ENCODE results near the gene TANGO2. TPM values are rescaled to one million over a fixed set of nuclear protein-coding genes. Genes with fewer than 3 reads are reported as not detected.

The TANGO2 gene
- total and polyA plus RNA-seq, 2 of the 8 experiments (the other 6 are each of a cell fraction or from before 2014, with no cell fraction given) = 10.1 to 18.4 TPM

GRCh38 chr22:19976671-19977070, 44.2 kb upstream of the TANGO2 start:
- Histone ChIP-seq H4K20me1 (replicated peaks in 1 of 2; ENCODE audit: control insufficient read depth in 1 of 2, insufficient read depth in 2 of 2, low read length in 2 of 2) (peaks cover 8 to 21% of the 10 kb centered on the region in 2 experiments), H3K9ac (replicated peaks in 1 of 4; ENCODE audit: extremely low read depth in 1 of 4, low read depth in 3 of 4, low read length in 3 of 4) (no peak overlapping the region), H2AFZ (ENCODE audit: low read length) (no peak overlapping the region), H2BK120ac (replicated peaks; ENCODE audit: low read depth, low read length) (no peak overlapping the region), H3K4me1 (replicated peaks in 1 of 4; ENCODE audit: control insufficient read depth in 3 of 4, insufficient read depth in 4 of 4, low read length in 3 of 4) (peaks cover 3 to 15% (median 13%) of the 10 kb centered on the region in 4 experiments; a peak in 6 of 7 replicates), H3K23ac (ENCODE audit: insufficient read length) (no peak overlapping the region), H4K91ac (replicated peaks; ENCODE audit: insufficient read length, low read length) (no peak overlapping the region), H4K8ac (ENCODE audit: extremely low read depth, insufficient read depth, low read length) (no peak overlapping the region; the same call in 1 of the 2 replicates), H3K9me3 (ENCODE audit: insufficient read depth in 2 of 2, low read depth in 1 of 2, low read length in 1 of 2) (no peaks in the 10 kb centered on the region), H3K79me2 (ENCODE audit: control insufficient read depth in 1 of 2, insufficient read depth in 2 of 2, low read length in 2 of 2) (no peaks in the 10 kb centered on the region), H4K5ac (ENCODE audit: insufficient read length, low read depth, low read length) (no peak overlapping the region), H3K27me3 (replicated peaks in 1 of 4; ENCODE audit: control insufficient read depth in 3 of 4, extremely low read depth in 1 of 4, insufficient read depth in 3 of 4, low read length in 3 of 4) (no peaks in the 10 kb centered on the region), H3K18ac (ENCODE audit: extremely low read depth, low read length) (no peak overlapping the region), H2BK15ac (ENCODE audit: low read length) (no peak overlapping the region; the same call in 1 of the 2 replicates), H2BK5ac (ENCODE audit: low read depth, low read length) (no peak overlapping the region), H3K4ac (replicated peaks; ENCODE audit: insufficient read length, low read depth, low read length) (no peak overlapping the region), H2AK5ac (ENCODE audit: low read depth, low read length) (no peak overlapping the region), H3K79me1 (ENCODE audit: low read depth, low read length) (no peaks in the 10 kb centered on the region), H3K23me2 (ENCODE audit: low read depth, low read length) (no peaks in the 10 kb centered on the region; the same call in 1 of the 2 replicates), H3K56ac (replicated peaks; ENCODE audit: insufficient read length, low read depth, low read length) (no peak overlapping the region), H3K36me3 (ENCODE audit: control insufficient read depth in 2 of 4, insufficient read depth in 4 of 4, low read length in 3 of 4) (peaks cover 7 to 50% (median 19%) of the 10 kb centered on the region in 4 experiments; a peak in 7 of 8 replicates), H3K4me2 (ENCODE audit: insufficient read depth in 1 of 2, low read depth in 2 of 2, low read length in 2 of 2) (no peak overlapping the region), H2BK12ac (ENCODE audit: low read depth, low read length) (no peak overlapping the region), H2BK20ac (ENCODE audit: low read length) (no peak overlapping the region), H3K14ac (ENCODE audit: insufficient read length) (no peak overlapping the region), H3K4me3 (ENCODE audit: extremely low read depth in 1 of 4, insufficient read depth in 2 of 4, low read depth in 3 of 4, low read length in 4 of 4) (no peak overlapping the region), H3K27ac (ENCODE audit: low read depth, low read length) (peak overlapping the region; percentile 48; the same call in 1 of the 2 replicates)
- FAIRE-seq (no peak), DNase-seq (ENCODE audit: low read depth in 1 of 2, low spot score in 2 of 2) (no peak)
- ChIA-PET CTCF (ENCODE audit: partially characterized antibody) (interaction anchor here (0.7 to 2.2 kb wide), 4 partner anchors 10 to 51 kb away, joined by 3 to 6 read pairs (median 4); no protein-coding TSS in a partner anchor), POLR2A (ENCODE audit: partially characterized antibody) (interaction anchor here (1.5 kb wide), 1 partner anchor 10 kb away, joined by 5 read pairs; no protein-coding TSS in a partner anchor)
- WGBS, 2 experiments (ENCODE audit: extremely low coverage in 1 of 2, insufficient coverage in 1 of 2, insufficient read length in 1 of 2, insufficient replicate concordance in 2 of 2, low coverage in 1 of 2, low lambda C conversion rate in 2 of 2, missing lambda C conversion rate in 1 of 2) = 88% methylated on average over 1 of the region's 3 CpGs; no CpG with 5 or more reads in 1 of the 2 experiments
- TF ChIP-seq HDAC2 (IDR thresholded peaks at IDR 0.05; ENCODE audit: borderline replicate concordance in 1 of 2, low read depth in 2 of 2, low read length in 2 of 2) (no peak), EGR1 (IDR thresholded peaks at IDR 0.05; ENCODE audit: borderline replicate concordance, low read depth, low read length) (no peak), CBX8 (IDR thresholded peaks at IDR 0.05; ENCODE audit: borderline replicate concordance, low read depth, low read length) (no peak), CTBP2 (IDR thresholded peaks at IDR 0.05; ENCODE audit: borderline replicate concordance, insufficient read depth, insufficient read length, low read length) (no peak), SIRT6 (IDR thresholded peaks at IDR 0.05; ENCODE audit: low read length) (no peak), SIX5 (IDR thresholded peaks at IDR 0.05; ENCODE audit: low read depth, low read length) (no peak), EZH2 (IDR thresholded peaks at IDR 0.05; ENCODE audit: low read depth, low read length, severe bottlenecking) (no peak), KDM4A (IDR thresholded peaks at IDR 0.05; ENCODE audit: low read depth, low read length, severe bottlenecking) (no peak), MAFK (IDR thresholded peaks at IDR 0.05; ENCODE audit: low read depth, low read length) (no peak), SP1 (IDR thresholded peaks at IDR 0.05; ENCODE audit: low read depth, low read length) (no peak), HDAC6 (IDR thresholded peaks at IDR 0.05; ENCODE audit: low read depth, low read length) (no peak), ATF2 (IDR thresholded peaks at IDR 0.05; ENCODE audit: low read length) (no peak)

Measured in H1 (cell line).